NCI-H2227 (cell line): ENCODE results near the gene CCDC88B.

Experiments
- DNase-seq: peaks from one replicate; lab custom pipeline; 2025; ENCODE audit not compliant: unreplicated experiment; lab: John Stamatoyannopoulos, UW

CCDC88B gene, protein sequence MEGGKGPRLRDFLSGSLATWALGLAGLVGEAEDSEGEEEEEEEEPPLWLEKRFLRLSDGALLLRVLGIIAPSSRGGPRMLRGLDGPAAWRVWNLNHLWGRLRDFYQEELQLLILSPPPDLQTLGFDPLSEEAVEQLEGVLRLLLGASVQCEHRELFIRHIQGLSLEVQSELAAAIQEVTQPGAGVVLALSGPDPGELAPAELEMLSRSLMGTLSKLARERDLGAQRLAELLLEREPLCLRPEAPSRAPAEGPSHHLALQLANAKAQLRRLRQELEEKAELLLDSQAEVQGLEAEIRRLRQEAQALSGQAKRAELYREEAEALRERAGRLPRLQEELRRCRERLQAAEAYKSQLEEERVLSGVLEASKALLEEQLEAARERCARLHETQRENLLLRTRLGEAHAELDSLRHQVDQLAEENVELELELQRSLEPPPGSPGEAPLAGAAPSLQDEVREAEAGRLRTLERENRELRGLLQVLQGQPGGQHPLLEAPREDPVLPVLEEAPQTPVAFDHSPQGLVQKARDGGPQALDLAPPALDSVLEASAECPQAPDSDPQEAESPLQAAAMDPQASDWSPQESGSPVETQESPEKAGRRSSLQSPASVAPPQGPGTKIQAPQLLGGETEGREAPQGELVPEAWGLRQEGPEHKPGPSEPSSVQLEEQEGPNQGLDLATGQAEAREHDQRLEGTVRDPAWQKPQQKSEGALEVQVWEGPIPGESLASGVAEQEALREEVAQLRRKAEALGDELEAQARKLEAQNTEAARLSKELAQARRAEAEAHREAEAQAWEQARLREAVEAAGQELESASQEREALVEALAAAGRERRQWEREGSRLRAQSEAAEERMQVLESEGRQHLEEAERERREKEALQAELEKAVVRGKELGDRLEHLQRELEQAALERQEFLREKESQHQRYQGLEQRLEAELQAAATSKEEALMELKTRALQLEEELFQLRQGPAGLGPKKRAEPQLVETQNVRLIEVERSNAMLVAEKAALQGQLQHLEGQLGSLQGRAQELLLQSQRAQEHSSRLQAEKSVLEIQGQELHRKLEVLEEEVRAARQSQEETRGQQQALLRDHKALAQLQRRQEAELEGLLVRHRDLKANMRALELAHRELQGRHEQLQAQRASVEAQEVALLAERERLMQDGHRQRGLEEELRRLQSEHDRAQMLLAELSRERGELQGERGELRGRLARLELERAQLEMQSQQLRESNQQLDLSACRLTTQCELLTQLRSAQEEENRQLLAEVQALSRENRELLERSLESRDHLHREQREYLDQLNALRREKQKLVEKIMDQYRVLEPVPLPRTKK (N-terminal part only)

DNA sequence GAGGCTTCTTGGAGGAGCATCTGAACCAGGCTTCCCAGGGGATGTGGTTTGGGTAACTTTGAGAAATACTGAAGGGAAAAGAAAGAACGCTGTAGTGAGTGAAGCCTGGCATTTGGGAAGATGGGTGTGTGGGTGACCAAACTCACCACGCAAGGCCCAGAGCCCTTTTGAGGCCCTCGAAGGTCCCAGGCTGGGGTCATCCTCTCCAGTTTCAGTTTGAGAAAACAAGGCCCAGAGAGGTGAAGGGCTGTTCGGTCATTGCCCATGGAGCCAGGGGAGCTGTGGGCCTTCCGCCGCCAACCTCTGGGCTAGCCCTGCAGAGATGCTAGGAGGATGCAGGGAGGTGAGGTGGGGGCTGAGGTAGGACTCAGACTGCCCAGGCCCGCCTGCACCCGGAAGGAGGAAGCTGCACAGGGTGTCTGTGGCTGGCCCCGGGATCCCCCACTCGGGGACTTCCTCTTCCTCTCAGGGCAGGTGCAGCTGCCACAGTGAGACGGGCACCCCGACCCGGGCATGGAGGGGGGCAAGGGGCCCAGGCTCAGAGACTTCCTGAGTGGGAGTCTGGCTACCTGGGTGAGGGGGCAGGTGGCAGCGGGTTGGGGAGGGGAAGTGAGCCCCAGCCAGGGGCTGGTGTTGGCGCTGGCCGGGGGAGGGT is at the start of gene CCDC88B:
Gene CCDC88B, plus strand, starts transcription at position 451 of the 655 bp plus-strand sequence. Its CDS starts 63 bp downstream, at position 514.
- DNase-seq = no peak

GRCh38 chr11:64290352-64291261 is 49.4 kb upstream of the CCDC88B start:
- no peak for DNase-seq

GRCh38 chr11:64291262-64291751 is 48.7 kb upstream of the CCDC88B start, which contains the start of gene KCNK4:
Gene KCNK4 (plus strand): TSS chr11:64291302. CDS start chr11:64293019, 1,717 bp downstream.
- DNase-seq = no peak

DNA sequence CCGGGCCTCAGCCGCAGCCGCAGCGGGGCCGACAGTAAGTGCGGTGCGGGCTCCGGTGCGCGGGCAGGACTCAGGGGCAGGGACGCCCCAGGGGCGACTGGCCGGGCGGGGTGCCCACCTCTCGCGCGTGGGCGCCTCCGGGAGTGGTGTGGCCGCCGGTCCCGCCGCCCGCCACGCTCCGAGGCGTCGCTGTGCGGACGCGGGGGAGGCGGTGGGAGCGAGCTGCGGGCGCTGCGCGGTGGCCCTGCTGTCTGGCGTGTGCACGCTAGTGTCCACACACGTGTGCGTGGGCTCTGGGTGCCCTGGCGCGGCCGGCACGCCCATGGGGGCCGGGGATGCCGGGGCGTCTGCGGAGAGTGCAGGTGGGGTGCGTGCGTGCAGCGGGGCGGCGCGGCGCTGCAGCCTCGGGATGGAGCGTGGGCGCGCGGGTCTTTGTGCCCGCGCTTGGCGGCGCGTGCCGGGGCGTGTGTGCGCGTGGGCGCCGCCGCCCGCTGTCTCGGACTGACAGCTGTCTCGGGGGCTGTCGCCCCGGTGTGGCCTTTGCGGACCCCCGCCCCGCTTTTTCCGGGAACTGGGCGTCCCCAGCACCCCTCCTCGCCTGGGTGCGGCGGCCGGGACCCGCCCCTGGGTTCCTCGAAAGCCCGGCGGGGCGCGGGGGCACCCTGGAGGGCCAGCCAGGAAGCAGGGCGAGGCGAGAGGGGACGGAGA is 48.1 kb upstream of the CCDC88B start:
- DNase-seq = no peak

DNA sequence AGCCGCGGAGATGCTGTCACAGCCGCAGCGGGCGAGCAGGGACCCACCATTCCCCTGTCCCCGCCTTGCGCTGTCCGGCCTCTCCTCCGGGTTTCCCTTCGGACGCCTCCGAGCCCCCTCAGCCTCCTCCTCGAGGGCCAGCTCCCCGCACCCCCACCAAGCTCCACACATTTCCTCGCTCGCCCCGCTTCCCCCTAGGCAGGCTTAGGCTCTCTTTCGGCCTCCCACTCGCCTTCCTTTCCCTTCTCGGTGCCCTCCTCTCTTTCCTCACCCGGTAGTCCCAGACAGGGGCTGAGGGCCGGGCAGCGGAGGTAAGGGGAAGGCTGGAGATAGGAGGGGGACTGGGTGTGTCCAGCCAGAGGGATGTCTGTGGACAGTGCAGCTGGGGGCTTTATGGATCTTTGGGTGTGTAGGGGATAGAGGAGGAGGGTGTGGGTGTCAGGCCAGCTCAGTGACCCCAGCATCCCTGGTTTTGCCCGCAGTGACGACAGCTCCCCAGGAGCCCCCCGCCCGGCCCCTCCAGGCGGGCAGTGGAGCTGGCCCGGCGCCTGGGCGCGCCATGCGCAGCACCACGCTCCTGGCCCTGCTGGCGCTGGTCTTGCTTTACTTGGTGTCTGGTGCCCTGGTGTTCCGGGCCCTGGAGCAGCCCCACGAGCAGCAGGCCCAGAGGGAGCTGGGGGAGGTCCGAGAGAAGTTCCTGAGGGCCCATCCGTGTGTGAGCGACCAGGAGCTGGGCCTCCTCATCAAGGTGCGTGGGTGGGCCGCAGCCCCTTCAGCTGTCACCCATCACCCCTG is 47.3 kb upstream of the CCDC88B start:
- no peak for DNase-seq

DNA sequence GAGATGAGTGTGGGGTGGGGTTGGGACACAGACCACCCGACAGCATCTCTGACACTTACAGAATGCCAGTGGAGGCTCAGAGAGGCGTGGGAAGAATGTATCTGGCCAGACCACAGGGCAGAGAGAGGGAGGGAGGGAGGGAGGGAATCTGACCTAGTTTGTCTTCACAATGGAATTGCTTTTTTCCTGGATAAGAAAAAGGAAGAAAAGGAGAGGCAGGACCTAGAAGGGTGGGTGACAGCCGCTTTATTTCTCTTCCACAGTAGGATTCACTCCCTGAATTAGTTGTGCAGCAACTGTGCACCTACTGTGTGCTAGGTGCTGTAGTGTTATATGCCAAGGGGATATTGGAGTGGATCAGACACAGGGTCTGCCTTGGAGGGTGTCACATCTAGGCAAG is 45.2 kb upstream of the CCDC88B start:
- DNase-seq = no peak

- no peak for DNase-seq
Measured at GRCh38 chr11:64295760-64296159, 44.2 kb upstream of the CCDC88B start.

GRCh38 chr11:64296236-64296635 is 43.8 kb upstream of the CCDC88B start:
- no peak for DNase-seq

- DNase-seq = no peak
Measured at GRCh38 chr11:64296830-64297698, 42.9 kb upstream of the CCDC88B start.

DNA sequence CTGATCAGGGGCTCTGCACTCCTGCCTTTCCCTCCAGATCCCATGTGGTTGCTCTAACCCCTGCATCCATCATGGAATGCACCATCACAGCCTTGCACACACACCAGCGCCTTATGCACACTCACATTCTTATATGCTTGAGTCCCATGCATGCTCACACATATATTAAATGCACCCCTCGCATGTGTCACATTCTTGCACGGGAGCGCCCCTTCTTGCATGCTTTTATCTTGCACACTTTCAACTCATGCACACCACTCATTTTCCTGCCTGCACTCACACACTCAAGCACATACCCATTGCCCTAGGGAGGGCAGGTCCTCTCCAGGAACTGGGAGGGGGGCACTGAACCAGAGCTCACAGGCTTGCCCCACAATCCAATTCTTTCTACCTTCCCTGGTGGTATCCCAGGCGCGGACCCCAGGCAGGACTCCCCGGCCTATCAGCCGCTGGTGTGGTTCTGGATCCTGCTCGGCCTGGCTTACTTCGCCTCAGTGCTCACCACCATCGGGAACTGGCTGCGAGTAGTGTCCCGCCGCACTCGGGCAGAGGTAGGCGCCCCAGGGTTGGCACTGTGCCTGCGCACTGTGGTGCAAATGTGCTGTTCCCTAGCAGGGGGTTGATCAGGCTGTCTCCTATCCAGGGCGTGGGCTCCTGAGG is 42.2 kb upstream of the CCDC88B start:
- DNase-seq = no peak

GRCh38 chr11:64298966-64299846 is 40.8 kb upstream of the CCDC88B start:
- no peak for DNase-seq

DNA sequence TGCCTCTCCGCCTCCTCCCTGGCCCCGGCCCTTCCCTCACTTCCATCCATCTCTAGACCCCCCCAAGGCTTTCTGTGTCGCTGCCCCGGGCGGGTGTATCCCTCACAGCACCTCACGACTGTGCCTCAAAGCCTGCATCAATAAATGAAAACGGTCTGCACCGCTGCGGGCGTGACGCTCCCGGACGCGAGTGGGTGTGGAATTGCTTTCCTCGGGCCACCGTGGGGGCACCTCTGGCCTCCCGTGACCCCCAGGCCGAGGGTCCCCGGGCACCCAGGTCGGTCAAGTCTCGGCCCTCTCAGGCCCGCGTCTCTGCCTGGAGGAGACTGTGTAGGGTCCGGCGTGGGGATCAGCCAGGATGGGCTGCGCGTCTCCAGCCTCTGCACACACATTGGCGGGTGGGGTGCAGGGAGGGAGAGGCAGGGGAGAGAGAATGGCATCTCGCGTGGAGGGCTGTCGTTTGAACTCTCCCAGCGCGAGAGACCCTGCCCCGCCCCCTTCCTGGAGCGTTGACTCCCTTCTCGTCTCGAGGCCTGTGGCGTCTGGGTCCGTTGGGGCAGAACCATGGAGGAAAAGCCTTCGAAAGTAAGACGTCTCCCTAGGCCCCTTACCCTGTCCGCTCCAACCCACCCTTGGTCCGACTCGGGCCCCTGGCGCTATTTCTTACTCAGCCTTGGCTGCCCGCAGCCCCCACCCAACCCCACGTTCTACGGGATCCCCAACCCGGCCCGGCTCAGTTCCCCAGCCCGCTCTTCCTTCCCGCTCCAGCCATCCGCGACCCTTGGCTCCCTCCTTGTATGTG is 40.0 kb upstream of the CCDC88B start, which contains the start of gene CATSPERZ:
Gene CATSPERZ, plus strand, starts transcription at position 512 of the 802 bp plus-strand sequence. Its CDS starts 53 bp downstream, at position 565.
- DNase-seq = no peak

- DNase-seq = no peak
Measured at GRCh38 chr11:64303109-64304031, 36.6 kb upstream of the CCDC88B start.

DNA sequence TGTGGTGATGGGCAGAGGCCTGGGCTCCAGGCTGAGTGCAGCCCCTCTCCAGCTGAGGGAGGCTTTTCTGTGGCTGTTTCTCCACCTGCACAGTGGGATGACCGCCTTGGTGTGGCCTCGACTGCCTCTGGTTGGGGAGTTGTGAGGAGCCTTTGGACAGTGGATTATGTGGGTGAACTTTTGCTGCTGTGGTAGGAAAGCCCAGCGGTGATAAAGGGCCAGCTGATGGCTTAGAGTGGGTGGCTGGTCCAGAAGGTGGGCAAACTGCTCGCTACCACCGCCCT is 36.0 kb upstream of the CCDC88B start:
- DNase-seq = no peak
